NCI-H2107 (cell line): ENCODE data around the gene FHIP2A.

Experiments
- DNase-seq: peaks from one replicate; lab custom pipeline; 2025; lab: John Stamatoyannopoulos, UW

FHIP2A gene

DNA sequence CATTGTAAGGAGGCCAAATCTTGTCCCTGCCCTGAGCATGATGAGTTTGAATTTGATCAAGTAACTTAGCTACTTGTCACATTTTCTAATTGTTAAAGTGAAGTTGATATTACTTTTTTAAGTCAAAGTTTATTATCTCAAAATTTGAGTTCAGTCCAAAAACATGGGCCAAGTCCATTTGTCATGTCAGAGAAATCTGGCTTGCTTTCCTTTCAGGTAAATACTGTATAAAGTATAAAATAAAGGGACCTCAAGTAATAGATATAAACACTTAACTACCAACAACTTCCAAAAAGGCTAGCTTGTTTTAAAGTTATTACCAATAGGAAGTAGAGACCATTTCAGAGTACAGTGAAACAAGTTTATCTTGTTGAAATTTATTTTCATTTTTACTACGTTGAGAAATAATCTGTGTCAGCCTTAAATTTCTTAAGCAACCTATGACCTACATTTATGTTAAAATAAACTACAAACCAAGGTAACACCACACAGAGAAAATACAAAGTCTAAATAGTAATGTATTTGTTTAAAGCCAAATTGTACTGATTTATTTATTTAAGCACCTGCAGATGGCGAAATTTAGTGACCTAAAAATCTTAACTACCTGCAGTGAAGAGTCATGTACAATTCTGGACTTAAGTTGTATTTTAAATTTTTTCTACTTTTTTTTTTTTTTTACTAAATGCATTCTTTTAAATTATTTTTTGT, 36.5 kb downstream of the FHIP2A start:
- no peak for DNase-seq

DNA sequence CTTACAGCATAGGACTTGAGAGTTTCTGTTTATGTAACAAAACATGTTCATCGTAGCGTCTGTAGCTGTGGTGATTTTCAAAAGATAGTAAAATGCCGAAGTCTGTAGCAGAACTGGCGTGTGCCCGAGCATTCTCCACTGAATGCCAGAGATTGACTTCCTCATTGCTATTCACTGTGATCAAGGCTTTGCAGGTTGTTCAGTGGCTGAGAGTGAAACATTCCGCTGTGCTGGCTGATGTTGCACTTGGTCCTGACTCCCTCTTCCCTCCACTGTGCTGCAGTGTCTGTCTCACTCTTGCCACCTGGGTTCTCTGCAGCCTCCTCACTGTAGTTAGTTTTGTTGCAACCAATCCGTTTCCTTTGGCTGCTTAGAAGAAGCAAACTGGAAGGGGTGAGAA, 37.6 kb downstream of the FHIP2A start:
- no peak for DNase-seq

DNA sequence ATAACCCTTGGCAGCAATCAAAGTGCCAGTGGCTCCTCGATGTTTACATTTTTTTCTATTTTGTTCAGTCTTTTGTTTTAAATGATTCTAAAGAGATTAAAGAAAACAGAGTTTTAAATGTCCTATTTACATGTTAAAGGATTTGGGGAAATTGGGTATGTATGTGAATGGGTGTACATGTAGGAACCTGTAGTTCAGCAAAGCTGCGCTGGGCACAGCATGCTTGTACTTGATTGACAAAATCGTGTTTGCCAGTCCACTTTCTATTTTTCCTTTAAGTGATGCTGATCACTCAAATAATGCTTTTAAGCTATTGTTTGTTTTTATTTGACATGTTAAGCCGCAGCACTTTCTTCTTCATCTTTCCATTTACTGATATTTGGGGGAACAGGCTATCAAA, 40.9 kb downstream of the FHIP2A start:
- no peak for DNase-seq

DNA sequence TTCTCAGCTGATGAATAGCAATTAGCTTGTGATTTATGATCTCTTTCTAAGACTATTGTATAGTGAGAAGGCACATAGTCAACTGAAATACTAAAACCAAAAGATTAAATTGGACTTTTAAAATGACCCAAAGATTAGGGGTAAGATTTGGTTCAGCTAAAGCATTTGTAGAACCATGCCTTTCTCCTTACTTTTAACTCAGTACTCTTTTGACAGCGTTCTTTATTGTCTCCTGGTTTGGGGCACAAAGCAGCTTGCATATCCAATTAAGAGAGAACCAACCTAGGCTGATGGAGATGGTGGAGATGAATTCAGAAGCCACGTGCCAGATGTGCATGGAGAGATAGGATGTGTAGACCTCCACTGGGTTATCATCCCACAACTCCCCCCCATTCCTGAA, 45.8 kb downstream of the FHIP2A start:
- no peak for DNase-seq

DNA sequence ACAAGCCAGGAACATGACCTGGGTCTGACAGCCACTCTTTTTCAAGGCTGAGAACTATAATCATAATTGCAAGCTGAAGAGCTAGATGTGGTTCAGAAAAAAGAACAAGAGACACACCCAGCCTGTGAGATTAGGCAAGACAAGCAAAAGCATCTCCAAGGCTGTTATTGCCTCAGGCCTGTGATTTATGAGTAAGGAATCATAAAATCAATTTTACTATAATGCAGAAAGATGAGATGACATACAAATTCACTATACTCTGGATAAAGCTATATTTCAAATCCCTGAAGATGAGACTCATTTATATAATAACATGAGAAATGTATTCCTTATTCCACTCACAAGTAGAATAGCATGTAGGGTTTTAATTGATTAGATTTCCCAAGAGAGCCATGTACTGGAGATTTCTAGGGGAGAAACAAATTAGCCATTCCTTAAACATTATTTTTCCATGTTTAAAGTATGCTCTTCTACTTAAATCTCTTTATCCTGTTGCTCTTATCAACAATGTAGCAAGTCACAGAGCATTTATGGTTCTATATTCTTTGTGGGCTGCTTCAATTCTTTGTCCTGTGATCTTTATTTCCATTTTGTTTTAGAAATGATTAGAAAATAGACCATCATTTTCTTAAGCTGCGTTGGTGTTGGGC, 47.4 kb downstream of the FHIP2A start:
- no peak for DNase-seq

DNA sequence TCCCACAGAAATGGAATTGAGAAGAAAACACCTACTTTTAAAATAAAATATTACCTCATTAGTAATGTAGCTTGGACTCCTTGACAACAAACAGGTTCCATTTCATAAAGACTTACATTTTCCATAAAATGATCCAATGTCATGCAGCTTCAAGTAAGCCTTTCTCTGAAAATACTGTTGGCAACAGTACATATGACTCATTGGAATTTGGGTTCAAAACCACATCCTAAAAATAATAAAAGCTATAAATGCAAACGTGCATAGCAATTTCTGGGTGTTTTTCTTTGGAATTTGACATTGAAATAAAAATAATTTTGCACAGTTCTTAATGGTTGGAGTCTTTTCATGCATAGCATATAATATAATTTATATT, 47.9 kb downstream of the FHIP2A start:
- DNase-seq = no peak

DNA sequence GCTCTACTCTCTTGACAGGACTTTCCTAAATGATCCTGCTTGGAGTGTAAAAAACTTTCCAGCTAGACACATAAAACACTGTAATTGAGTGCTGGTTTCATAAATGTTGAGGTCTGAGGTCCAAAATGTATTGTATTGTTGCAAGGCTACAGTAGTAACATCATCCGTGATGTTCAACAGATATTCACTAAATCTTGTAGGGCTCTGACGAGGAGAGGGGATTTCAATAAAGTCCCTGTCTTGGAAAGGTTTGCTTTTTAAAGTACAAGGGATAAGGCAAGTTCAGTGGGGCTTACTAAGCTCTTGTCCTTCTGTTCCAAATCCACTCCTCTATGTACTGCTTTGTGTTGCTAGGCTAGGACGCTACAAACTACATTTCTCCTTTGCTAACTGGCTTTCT, 48.9 kb downstream of the FHIP2A start:
- DNase-seq = no peak

DNA sequence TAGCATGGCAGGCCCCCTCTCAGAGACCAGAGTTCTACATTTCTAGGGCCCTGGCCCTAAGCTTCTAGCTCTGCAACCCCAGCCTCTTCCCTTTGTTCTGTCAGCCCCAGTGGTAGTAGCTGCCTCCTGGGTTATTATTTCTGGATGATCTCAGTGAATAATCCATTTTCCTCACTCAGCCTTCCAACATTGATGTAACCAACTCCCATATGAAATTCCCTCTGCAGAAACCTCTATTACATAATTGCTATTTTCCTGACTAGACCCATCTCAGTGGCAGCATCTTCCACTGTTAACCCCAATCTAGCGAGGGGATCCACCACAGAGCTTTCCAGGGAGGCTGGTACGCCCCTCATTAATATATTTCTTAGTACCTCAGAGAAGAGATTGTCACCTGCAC, 49.8 kb downstream of the FHIP2A start:
- DNase-seq = no peak
